Breast epithelium (tissue), 3 donors: Measurements from ENCODE around the gene NAP1L4.

ENCODE experiments used
- POLR2AphosphoS5 ChIP-seq, 3 donors: sonication (generic); formaldehyde crosslinking; IDR thresholded peaks; one replicate each; pipeline ENCODE4 v1.6.1; 2017; ENCODE audit warnings: antibody characterized with exemption in 3 of 3
- TF ChIP-seq, protein P1 (sequence below), 3 donors: fragments of 450-650 bp; IDR thresholded peaks; one replicate each; pipeline ENCODE4 v1.5.1; 2016 to 2017; ENCODE audit warnings: antibody characterized with exemption in 3 of 3, mild to moderate bottlenecking in 3 of 3, moderate library complexity in 3 of 3

DNA sequence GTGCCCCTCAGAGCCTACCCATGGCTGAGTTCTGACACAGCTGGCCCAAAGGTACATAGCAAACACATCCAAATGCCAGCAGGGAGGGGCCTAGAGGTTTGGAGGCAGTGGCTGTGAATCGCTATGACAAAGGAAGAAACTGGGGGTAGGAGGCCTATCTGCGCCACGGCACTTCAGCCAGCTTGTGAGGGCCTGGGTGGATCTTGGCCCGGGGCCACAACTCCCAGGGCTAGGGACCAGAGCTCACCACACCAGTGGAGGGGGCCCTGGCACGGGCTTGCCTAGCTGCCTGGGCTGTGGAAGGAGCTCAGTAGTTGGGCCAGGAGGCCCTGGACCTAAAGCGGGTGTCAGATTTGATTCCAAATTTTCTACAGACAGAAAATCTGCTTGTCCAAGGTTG, 9.4 kb upstream of the NAP1L4 start:
- TF ChIP-seq, protein P1, sequence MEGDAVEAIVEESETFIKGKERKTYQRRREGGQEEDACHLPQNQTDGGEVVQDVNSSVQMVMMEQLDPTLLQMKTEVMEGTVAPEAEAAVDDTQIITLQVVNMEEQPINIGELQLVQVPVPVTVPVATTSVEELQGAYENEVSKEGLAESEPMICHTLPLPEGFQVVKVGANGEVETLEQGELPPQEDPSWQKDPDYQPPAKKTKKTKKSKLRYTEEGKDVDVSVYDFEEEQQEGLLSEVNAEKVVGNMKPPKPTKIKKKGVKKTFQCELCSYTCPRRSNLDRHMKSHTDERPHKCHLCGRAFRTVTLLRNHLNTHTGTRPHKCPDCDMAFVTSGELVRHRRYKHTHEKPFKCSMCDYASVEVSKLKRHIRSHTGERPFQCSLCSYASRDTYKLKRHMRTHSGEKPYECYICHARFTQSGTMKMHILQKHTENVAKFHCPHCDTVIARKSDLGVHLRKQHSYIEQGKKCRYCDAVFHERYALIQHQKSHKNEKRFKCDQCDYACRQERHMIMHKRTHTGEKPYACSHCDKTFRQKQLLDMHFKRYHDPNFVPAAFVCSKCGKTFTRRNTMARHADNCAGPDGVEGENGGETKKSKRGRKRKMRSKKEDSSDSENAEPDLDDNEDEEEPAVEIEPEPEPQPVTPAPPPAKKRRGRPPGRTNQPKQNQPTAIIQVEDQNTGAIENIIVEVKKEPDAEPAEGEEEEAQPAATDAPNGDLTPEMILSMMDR (IDR thresholded peaks at IDR 0.05): no peak
- TF ChIP-seq POLR2AphosphoS5 (IDR thresholded peaks at IDR 0.05): no peak
